ENCODE data around the gene CACNA1H. TPM values are rescaled to one million over a fixed set of nuclear protein-coding genes. Genes with fewer than 3 reads are reported as not detected.

Gene CACNA1H
- total RNA-seq, 1 experiment from 2014 or later = 24.3 TPM

GRCh38 chr16:1145383-1146100 lies 7.4 kb upstream of the CACNA1H start:
- peaks cover 0 to 6% of the 10 kb centered on the region in 2 experiments; a peak in 1 of 4 replicates for H3K9me3 ChIP-seq (ENCODE audit: control insufficient read depth in 1 of 2, insufficient read depth in 1 of 2, low read depth in 1 of 2, low read length in 2 of 2)
- H4K20me1 ChIP-seq (ENCODE audit: insufficient read depth) = no peaks in the 10 kb centered on the region
- H3K27me3 ChIP-seq (ENCODE audit: insufficient read depth, low read length) = no peaks in the 10 kb centered on the region
- RAD21 ChIA-PET (ENCODE audit: low non-redundant PET in 1 of 2, low total read pairs in 2 of 2, uncharacterized antibody in 2 of 2, unreplicated experiment in 2 of 2) = no interaction called here
- no peak overlapping the region for H2AFZ ChIP-seq (ENCODE audit: low read depth, low read length, poor library complexity, severe bottlenecking)
- ATAC-seq (no peak), DNase-seq (ENCODE audit: low read depth, low spot score) (no peak)
- intact Hi-C loops (cut with micrococcal nuclease) = no loop called here
- no peak overlapping the region for H3K9ac ChIP-seq (ENCODE audit: low read length)
- POLR2A ChIA-PET = no interaction called here
- CTCF ChIA-PET = no interaction called here
- H3K4me2 ChIP-seq (ENCODE audit: low read length) = no peak overlapping the region
- H3K36me3 ChIP-seq (ENCODE audit: control insufficient read depth in 1 of 2, insufficient read depth in 2 of 2, low read length in 2 of 2) = no peaks in the 10 kb centered on the region
- H3K27ac ChIP-seq (ENCODE audit: low read depth, low read length) = no peak overlapping the region
- H3K4me1 ChIP-seq (ENCODE audit: control insufficient read depth in 1 of 2, insufficient read depth in 2 of 2, low read length in 2 of 2) = peaks cover 6 to 10% of the 10 kb centered on the region in 2 experiments; a peak in 3 of 4 replicates
- no peak for TF ChIP-seq CEBPB (IDR thresholded peaks at IDR 0.05; ENCODE audit: low read depth)
- no peak for TF ChIP-seq CTCF (IDR thresholded peaks at IDR 0.05 in 2 of 3, conservative IDR thresholded peaks at IDR 0.05 in 1 of 3; ENCODE audit: borderline replicate concordance in 1 of 3, insufficient read depth in 1 of 3, low read depth in 2 of 3, low read length in 2 of 3)
- TF ChIP-seq JUND (IDR thresholded peaks at IDR 0.05) = no peak
- H3K79me2 ChIP-seq (ENCODE audit: insufficient read depth, low read length) = no peaks in the 10 kb centered on the region
- no TSS peak for BruUV-seq (replicated peaks)
- H3K9me2 ChIP-seq (ENCODE audit: insufficient read depth) = no peaks in the 10 kb centered on the region
- H3K4me3 ChIP-seq (replicated peaks in 1 of 2; ENCODE audit: low read depth in 1 of 2, low read length in 2 of 2) = no peak overlapping the region

GRCh38 chr16:1146409-1146808 lies 6.5 kb upstream of the CACNA1H start:
- no TSS peak for BruUV-seq (replicated peaks)
- POLR2A ChIA-PET = no interaction called here
- Histone ChIP-seq H4K20me1 (ENCODE audit: insufficient read depth) (no peaks in the 10 kb centered on the region), H3K9me2 (ENCODE audit: insufficient read depth) (no peaks in the 10 kb centered on the region), H3K9ac (ENCODE audit: low read length) (no peak overlapping the region), H3K27me3 (ENCODE audit: insufficient read depth, low read length) (no peaks in the 10 kb centered on the region), H3K4me1 (ENCODE audit: control insufficient read depth in 1 of 2, insufficient read depth in 2 of 2, low read length in 2 of 2) (peaks cover 14 to 19% of the 10 kb centered on the region in 2 experiments; a peak in 3 of 4 replicates), H3K4me3 (replicated peaks in 1 of 2; ENCODE audit: low read depth in 1 of 2, low read length in 2 of 2) (no peak overlapping the region), H2AFZ (ENCODE audit: low read depth, low read length, poor library complexity, severe bottlenecking) (no peak overlapping the region), H3K9me3 (ENCODE audit: control insufficient read depth in 1 of 2, insufficient read depth in 1 of 2, low read depth in 1 of 2, low read length in 2 of 2) (peaks cover 0 to 6% of the 10 kb centered on the region in 2 experiments; a peak in 1 of 4 replicates), H3K36me3 (ENCODE audit: control insufficient read depth in 1 of 2, insufficient read depth in 2 of 2, low read length in 2 of 2) (no peaks in the 10 kb centered on the region), H3K79me2 (ENCODE audit: insufficient read depth, low read length) (no peaks in the 10 kb centered on the region), H3K27ac (ENCODE audit: low read depth, low read length) (no peak overlapping the region), H3K4me2 (ENCODE audit: low read length) (no peak overlapping the region)
- CTCF ChIA-PET = no interaction called here
- no peak for ATAC-seq
- intact Hi-C loops (cut with micrococcal nuclease) = no loop called here
- TF ChIP-seq ZNF274 (IDR thresholded peaks at IDR 0.05; ENCODE audit: low read depth, low read length) (no peak), POLR2A (IDR thresholded peaks at IDR 0.05; ENCODE audit: borderline replicate concordance, extremely low read depth, insufficient read depth, insufficient read length) (no peak), RAD21 (IDR thresholded peaks at IDR 0.05; ENCODE audit: low read depth) (no peak), SRF (IDR thresholded peaks at IDR 0.05; ENCODE audit: low read depth) (no peak), MAX (IDR thresholded peaks at IDR 0.05) (no peak), EZH2 (IDR thresholded peaks at IDR 0.05) (no peak), CTCF (IDR thresholded peaks at IDR 0.05 in 2 of 3, conservative IDR thresholded peaks at IDR 0.05 in 1 of 3; ENCODE audit: borderline replicate concordance in 1 of 3, insufficient read depth in 1 of 3, low read depth in 2 of 3, low read length in 2 of 3) (no peak), CEBPB (IDR thresholded peaks at IDR 0.05; ENCODE audit: low read depth) (no peak), FOSL1 (IDR thresholded peaks at IDR 0.05; ENCODE audit: low read depth) (no peak), JUND (IDR thresholded peaks at IDR 0.05) (no peak), TCF7L2 (IDR thresholded peaks at IDR 0.05; ENCODE audit: borderline replicate concordance, extremely low read depth, insufficient read depth, insufficient read length) (no peak), ELF1 (IDR thresholded peaks at IDR 0.05; ENCODE audit: borderline replicate concordance, low read depth) (no peak)
- no peak for DNase-seq (ENCODE audit: low read depth, low spot score)
- RAD21 ChIA-PET (ENCODE audit: low non-redundant PET in 1 of 2, low total read pairs in 2 of 2, uncharacterized antibody in 2 of 2, unreplicated experiment in 2 of 2) = no interaction called here
